Osteocyte (in vitro differentiated cells): ENCODE measurements around the gene ZNF532. TPM values are rescaled to one million over a fixed set of nuclear protein-coding genes. Genes with fewer than 3 reads are reported as not detected.
"Not testable (repeated sequence)": the region's sequence is repeated elsewhere in the genome, so short reads cannot be mapped to it uniquely, and the experiment has no call there.

Source experiments
- DNase-seq: peaks from one replicate; pipeline ENCODE4 v3.0.0; 2021; ENCODE audit warnings: mixed read lengths; ENCODE audit not compliant: unreplicated experiment; ENCODE audit errors: extremely low spot score
- H3K27ac Mint-ChIP-seq: one replicate; pipeline ENCODE4 v1.8.0; 2021; ENCODE audit warnings: mild to moderate bottlenecking, mixed read lengths; ENCODE audit not compliant: unreplicated experiment
- H3K27me3 Mint-ChIP-seq: one replicate; pipeline ENCODE4 v1.8.0; 2021; ENCODE audit warnings: mixed read lengths; ENCODE audit not compliant: unreplicated experiment
- H3K36me3 Mint-ChIP-seq: one replicate; pipeline ENCODE4 v1.8.0; 2021; ENCODE audit warnings: mixed read lengths; ENCODE audit not compliant: unreplicated experiment
- H3K4me1 Mint-ChIP-seq: one replicate; pipeline ENCODE4 v1.8.0; 2021; ENCODE audit warnings: mixed read lengths; ENCODE audit not compliant: unreplicated experiment
- H3K4me3 Mint-ChIP-seq: one replicate; pipeline ENCODE4 v1.8.0; 2021; ENCODE audit warnings: mild to moderate bottlenecking, moderate library complexity, mixed read lengths; ENCODE audit not compliant: unreplicated experiment
- H3K9me3 Mint-ChIP-seq: one replicate; pipeline ENCODE4 v1.8.0; 2021; ENCODE audit warnings: mixed read lengths; ENCODE audit not compliant: unreplicated experiment
- CTCF ChIP-seq: fragments of 200-600 bp; sonication (generic); IDR thresholded peaks from 2 replicates; pipeline ENCODE4 v1.5.0; 2021; ENCODE audit warnings: antibody characterized with exemption, mild to moderate bottlenecking, moderate library complexity
- long read RNA-seq: library from polyadenylated mRNA; unstranded; transcript quantifications from one replicate; pipeline ENCODE4 v2.0.0, GENCODE V29; 2021
- total RNA-seq: library from RNA; stranded (reverse); gene quantifications from 2 replicates; pipeline ENCODE4 v1.2.1, GENCODE V29; 2021

The ZNF532 gene
- total RNA-seq: 92.7 and 97.8 TPM in 2 replicates
- long read RNA-seq, full-length matches to known transcripts: 4 of 87 reads
- long read RNA-seq, partial matches to known transcripts: 64 of 87 reads
- long read RNA-seq, other reads (novel, unspliced or antisense): 19 of 87 reads

GRCh38 chr18:58864146-58865032, at the start of gene ZNF532:
Gene ZNF532 (plus strand): TSS chr18:58864877. CDS start in a region left out here.
- Mint-ChIP-seq H3K27me3 (no peaks in the 10 kb centered on the region), H3K4me3 (peak within 1 kb of the TSS; percentile 76), H3K36me3 (peaks cover 25% of the 10 kb centered on the region), H3K27ac (peak within 1 kb of the TSS; percentile 97), H3K4me1 (peaks cover 70% of the 10 kb centered on the region), H3K9me3 (no peaks in the 10 kb centered on the region)
- DNase-seq: no peak
- no peak for TF ChIP-seq CTCF

GRCh38 chr18:58819051-58819450, 45.6 kb upstream of the ZNF532 start:
- no peak for DNase-seq
- TF ChIP-seq CTCF: no peak
- Mint-ChIP-seq H3K9me3 (no peaks in the 10 kb centered on the region), H3K27ac (no peak overlapping the region), H3K27me3 (no peaks in the 10 kb centered on the region), H3K36me3 (no peaks in the 10 kb centered on the region), H3K4me3 (no peak overlapping the region), H3K4me1 (peaks cover 5% of the 10 kb centered on the region)

- TF ChIP-seq CTCF: no peak
- H3K4me1 Mint-ChIP-seq: no peaks in the 10 kb centered on the region
- H3K36me3 Mint-ChIP-seq: no peaks in the 10 kb centered on the region
- H3K4me3 Mint-ChIP-seq: no peak overlapping the region
- no peaks in the 10 kb centered on the region for H3K27me3 Mint-ChIP-seq
- H3K27ac Mint-ChIP-seq: no peak overlapping the region
- no peaks in the 10 kb centered on the region for H3K9me3 Mint-ChIP-seq
- no peak for DNase-seq
These were observed 44.4 kb upstream of the ZNF532 start for GRCh38 chr18:58820251-58820650.

- no peak for DNase-seq
- no peaks in the 10 kb centered on the region for H3K36me3 Mint-ChIP-seq
- H3K4me1 Mint-ChIP-seq: no peaks in the 10 kb centered on the region
- no peak overlapping the region for H3K4me3 Mint-ChIP-seq
- H3K27ac Mint-ChIP-seq: no peak overlapping the region
- no peaks in the 10 kb centered on the region for H3K9me3 Mint-ChIP-seq
- TF ChIP-seq CTCF: no peak
- H3K27me3 Mint-ChIP-seq: no peaks in the 10 kb centered on the region
These were observed 41.7 kb upstream of the ZNF532 start for GRCh38 chr18:58822944-58823343.

- Mint-ChIP-seq H3K27me3 (no peaks in the 10 kb centered on the region), H3K36me3 (no peaks in the 10 kb centered on the region), H3K4me1 (no peaks in the 10 kb centered on the region), H3K4me3 (no peak overlapping the region), H3K9me3 (no peaks in the 10 kb centered on the region), H3K27ac (no peak overlapping the region)
- no peak for TF ChIP-seq CTCF
- no peak for DNase-seq
These were observed 41.3 kb upstream of the ZNF532 start for GRCh38 chr18:58823412-58823811.

GRCh38 chr18:58826926-58827325, 37.8 kb upstream of the ZNF532 start:
- not testable (repeated sequence) for H3K9me3 Mint-ChIP-seq, H3K36me3 Mint-ChIP-seq, DNase-seq

More at GRCh38 chr18:58826926-58827325, 37.8 kb upstream of the ZNF532 start:
- not testable (repeated sequence) for H3K4me1 Mint-ChIP-seq, H3K4me3 Mint-ChIP-seq, H3K27ac Mint-ChIP-seq, H3K27me3 Mint-ChIP-seq
